ENCODE results near the gene PLEKHS1. TPM values are rescaled to one million over a fixed set of nuclear protein-coding genes. Genes with fewer than 3 reads are reported as not detected.

The PLEKHS1 gene
- total RNA-seq, 1 experiment from 2014 or later, result not detected

DNA sequence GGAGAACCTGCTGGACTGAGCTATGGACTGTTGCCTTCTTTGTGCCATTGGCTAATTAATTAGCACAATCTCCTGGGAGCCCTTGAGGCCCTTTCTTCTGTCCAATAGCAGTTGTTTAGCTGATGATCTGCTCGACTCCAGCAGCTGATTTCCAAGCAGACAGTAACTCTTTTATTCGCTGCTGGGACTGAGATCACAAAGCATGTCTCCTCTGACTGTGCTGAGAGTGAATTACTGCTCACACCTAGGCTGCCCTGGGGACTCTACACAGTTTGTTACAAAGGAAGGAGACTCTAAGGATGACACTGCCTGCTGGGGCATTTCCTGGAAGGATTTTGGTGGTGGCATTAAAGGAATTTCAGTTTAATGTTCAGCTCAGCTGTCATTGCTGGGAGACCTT lies 40.3 kb upstream of the PLEKHS1 start:
- H3T11ph ChIP-seq (ENCODE audit: low read length), result no peak overlapping the region
- no peaks in the 10 kb centered on the region for H3K9me3 ChIP-seq (ENCODE audit: control insufficient read depth, low read depth, low read length)
- no peak overlapping the region for H4K8ac ChIP-seq (replicated peaks; ENCODE audit: insufficient read length, low read depth, low read length)
- no peaks in the 10 kb centered on the region for H3K23me2 ChIP-seq (ENCODE audit: insufficient read length, low read depth, low read length, poor library complexity, severe bottlenecking)
- no peak overlapping the region for H2BK5ac ChIP-seq (ENCODE audit: insufficient read length, low read length)
- H3K4me1 Mint-ChIP-seq, result peaks cover 40 to 48% of the 10 kb centered on the region in 2 experiments
- WGBS (ENCODE audit: extremely low coverage, insufficient read length, low lambda C conversion rate), result no CpG with 5 or more reads among the region's 2 CpGs
- no peak overlapping the region for H4K91ac ChIP-seq (ENCODE audit: insufficient read length, low read depth, low read length)
- H3K27ac Mint-ChIP-seq, result no peak overlapping the region; a peak in 1 of 7 replicates
- H2BK15ac ChIP-seq (ENCODE audit: low read depth, low read length), result no peak overlapping the region
- no peak overlapping the region for H2AK5ac ChIP-seq (ENCODE audit: insufficient read length, low read length)
- H3K9me3 Mint-ChIP-seq, result no peaks in the 10 kb centered on the region
- no peak overlapping the region for H3K27ac ChIP-seq (ENCODE audit: insufficient read length, low read depth, low read length)
- H3K27me3 Mint-ChIP-seq (ENCODE audit: low read depth), result peaks cover 8% of the 10 kb centered on the region
- H4K5ac ChIP-seq (ENCODE audit: insufficient read length, low read depth, low read length), result no peak overlapping the region
- H3K18ac ChIP-seq (ENCODE audit: insufficient read length, low read depth, low read length), result no peak overlapping the region
- no peak overlapping the region; a peak in 1 of 5 replicates for H3K4me3 Mint-ChIP-seq
- peaks cover 11% of the 10 kb centered on the region; the same call in 1 of the 2 replicates for H3K4me1 ChIP-seq (ENCODE audit: insufficient read depth, low read length)
- H3K79me1 ChIP-seq (ENCODE audit: insufficient read depth, low read depth, low read length, poor library complexity, severe bottlenecking), result no peaks in the 10 kb centered on the region
- H3K36me3 Mint-ChIP-seq (ENCODE audit: insufficient read depth in 1 of 3, low read depth in 3 of 3), result peaks cover 0 to 2% (median 0%) of the 10 kb centered on the region in 3 experiments; a peak in 2 of 7 replicates
- no peak overlapping the region for H2AFZ ChIP-seq (ENCODE audit: low read length)
- no peak overlapping the region for H3K9ac ChIP-seq (ENCODE audit: extremely low read depth, insufficient read length, low read length)
- TF ChIP-seq, protein P1, sequence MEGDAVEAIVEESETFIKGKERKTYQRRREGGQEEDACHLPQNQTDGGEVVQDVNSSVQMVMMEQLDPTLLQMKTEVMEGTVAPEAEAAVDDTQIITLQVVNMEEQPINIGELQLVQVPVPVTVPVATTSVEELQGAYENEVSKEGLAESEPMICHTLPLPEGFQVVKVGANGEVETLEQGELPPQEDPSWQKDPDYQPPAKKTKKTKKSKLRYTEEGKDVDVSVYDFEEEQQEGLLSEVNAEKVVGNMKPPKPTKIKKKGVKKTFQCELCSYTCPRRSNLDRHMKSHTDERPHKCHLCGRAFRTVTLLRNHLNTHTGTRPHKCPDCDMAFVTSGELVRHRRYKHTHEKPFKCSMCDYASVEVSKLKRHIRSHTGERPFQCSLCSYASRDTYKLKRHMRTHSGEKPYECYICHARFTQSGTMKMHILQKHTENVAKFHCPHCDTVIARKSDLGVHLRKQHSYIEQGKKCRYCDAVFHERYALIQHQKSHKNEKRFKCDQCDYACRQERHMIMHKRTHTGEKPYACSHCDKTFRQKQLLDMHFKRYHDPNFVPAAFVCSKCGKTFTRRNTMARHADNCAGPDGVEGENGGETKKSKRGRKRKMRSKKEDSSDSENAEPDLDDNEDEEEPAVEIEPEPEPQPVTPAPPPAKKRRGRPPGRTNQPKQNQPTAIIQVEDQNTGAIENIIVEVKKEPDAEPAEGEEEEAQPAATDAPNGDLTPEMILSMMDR (conservative IDR thresholded peaks at IDR 0.05), result no peak
- H2BK120ac ChIP-seq (ENCODE audit: low read depth, low read length, poor library complexity, severe bottlenecking), result no peak overlapping the region
- H3K4me2 ChIP-seq (ENCODE audit: insufficient read depth, insufficient read length, low read length), result no peak overlapping the region
- H3K27me3 ChIP-seq (ENCODE audit: insufficient read depth, low read length), result no peaks in the 10 kb centered on the region
- no peak overlapping the region for H3K14ac ChIP-seq (ENCODE audit: insufficient read depth, low read length)
- H3K4ac ChIP-seq (ENCODE audit: low read depth, low read length), result no peak overlapping the region
- DNase-seq, result no peak
- no peaks in the 10 kb centered on the region for H3K79me2 ChIP-seq (ENCODE audit: insufficient read depth, low read length)
- no peak overlapping the region for H2BK20ac ChIP-seq (ENCODE audit: low read depth, low read length, poor library complexity, severe bottlenecking)
- H3K23ac ChIP-seq (ENCODE audit: insufficient read length, low read depth, low read length), result no peak overlapping the region
- H4K20me1 ChIP-seq (ENCODE audit: control insufficient read depth, insufficient read depth, insufficient read length), result no peaks in the 10 kb centered on the region
- no peak overlapping the region for H2BK12ac ChIP-seq (ENCODE audit: insufficient read length, low read depth, low read length)
- no peak overlapping the region for H3K56ac ChIP-seq (ENCODE audit: insufficient read length, low read depth, low read length)
